Natural killer cell (primary cell): ENCODE results near the gene CDKAL1. TPM values are rescaled to one million over a fixed set of nuclear protein-coding genes. Genes with fewer than 3 reads are reported as not detected.

ENCODE experiments used
- ATAC-seq, 3 donors: fragments of 150-1000 bp in 2 of 3; fragments of 200-7000 bp in 1 of 3; cut with Tn5 transposase; 1 replicate in 1 of 3; 2 replicates in 2 of 3; pipeline ENCODE4 v1.10.0; 2021; ENCODE audit warnings: mild to moderate bottlenecking in 2 of 3, moderate library complexity in 2 of 3
- DNase-seq, 2 donors: peaks; one replicate each; pipeline versions ENCODE4 v3.0.0 to v3.0.0-alpha.2; 2013 to 2021; ENCODE audit warnings: mixed read lengths in 1 of 2
- H3K27ac ChIP-seq: one replicate; pipeline ENCODE4 v1.5.1; 2013; ENCODE audit warnings: mild to moderate bottlenecking, low read length
- H3K27me3 ChIP-seq: one replicate; pipeline ENCODE4 v1.6.1; 2013; ENCODE audit warnings: low read length; ENCODE audit not compliant: control insufficient read depth, insufficient read depth
- H3K36me3 ChIP-seq: one replicate; pipeline ENCODE4 v1.6.1; 2013; ENCODE audit warnings: low read length; ENCODE audit not compliant: control insufficient read depth, insufficient read depth
- H3K4me1 ChIP-seq: one replicate; pipeline ENCODE4 v1.6.1; 2013; ENCODE audit warnings: low read length; ENCODE audit not compliant: control insufficient read depth, insufficient read depth
- H3K4me3 ChIP-seq: one replicate; pipeline ENCODE4 v1.5.1; 2013; ENCODE audit warnings: low read length
- H3K9me3 ChIP-seq: one replicate; pipeline ENCODE4 v1.6.1; 2013; ENCODE audit warnings: low read length; ENCODE audit not compliant: control insufficient read depth, insufficient read depth
- H3K27ac Mint-ChIP-seq, 2 donors: one replicate each; pipeline ENCODE4 v1.8.0; 2022; ENCODE audit warnings: mild to moderate bottlenecking in 2 of 2, mixed read lengths in 2 of 2, moderate library complexity in 1 of 2
- H3K27me3 Mint-ChIP-seq, 2 donors: one replicate each; pipeline ENCODE4 v1.8.0; 2022; ENCODE audit warnings: low read depth in 2 of 2, mixed read lengths in 2 of 2
- H3K36me3 Mint-ChIP-seq: one replicate; pipeline ENCODE4 v1.8.0; 2022; ENCODE audit warnings: mixed read lengths
- H3K4me1 Mint-ChIP-seq, 2 donors: one replicate each; pipeline ENCODE4 v1.8.0; 2022; ENCODE audit warnings: mixed read lengths in 2 of 2
- H3K4me3 Mint-ChIP-seq: one replicate; pipeline ENCODE4 v1.8.0; 2022; ENCODE audit warnings: mild to moderate bottlenecking, moderate library complexity, mixed read lengths
- H3K9me3 Mint-ChIP-seq, 2 donors: one replicate each; pipeline ENCODE4 v1.8.0; 2022; ENCODE audit warnings: mixed read lengths in 2 of 2
- WGBS: methylation state at CpG from one replicate; pipeline ENCODE4 v1.1.7; 2013; ENCODE audit warnings: missing lambda C conversion rate; ENCODE audit not compliant: insufficient coverage; 5-methylcytosine and 5-hydroxymethylcytosine counted together
- intact Hi-C: fragments of 100-400 bp; cut with micrococcal nuclease; formaldehyde crosslinking; loops from one replicate; pipeline ENCODE4 v1.14.2; 2022
- total RNA-seq, 4 donors: library from RNA; stranded (reverse); fragments of 120-200 nt in 1 of 4; gene quantifications; one replicate each; pipeline versions ENCODE4 v1.2.3 to v1.2.4, GENCODE V29; 2013 to 2022
- TF ChIP-seq, protein P1 (sequence below): fragments of 200-600 bp; IDR thresholded peaks from one replicate; pipeline ENCODE4 v1.8.0; 2022; ENCODE audit warnings: antibody characterized with exemption

Gene CDKAL1
- total RNA-seq, 3 donors from 2014 or later (not counting 1 experiment from before 2014, with no cell fraction given) = 26.0 to 32.8 (median 28.9) TPM

GRCh38 chr6:20575704-20576451 is 41.6 kb downstream of the CDKAL1 start:
- intact Hi-C loops = no loop called here
- ATAC-seq (no peak), DNase-seq (no peak)
- Mint-ChIP-seq H3K9me3 (no peaks in the 10 kb centered on the region), H3K4me3 (no peak overlapping the region), H3K36me3 (no peaks in the 10 kb centered on the region), H3K4me1 (peaks cover 0 to 6% of the 10 kb centered on the region in 2 donors), H3K27me3 (no peaks in the 10 kb centered on the region), H3K27ac (no peak overlapping the region)
- Histone ChIP-seq H3K27ac (no peak overlapping the region), H3K27me3 (no peaks in the 10 kb centered on the region), H3K36me3 (peaks cover 12% of the 10 kb centered on the region), H3K4me3 (no peak overlapping the region), H3K9me3 (no peaks in the 10 kb centered on the region), H3K4me1 (no peaks in the 10 kb centered on the region)
- TF ChIP-seq, protein P1, sequence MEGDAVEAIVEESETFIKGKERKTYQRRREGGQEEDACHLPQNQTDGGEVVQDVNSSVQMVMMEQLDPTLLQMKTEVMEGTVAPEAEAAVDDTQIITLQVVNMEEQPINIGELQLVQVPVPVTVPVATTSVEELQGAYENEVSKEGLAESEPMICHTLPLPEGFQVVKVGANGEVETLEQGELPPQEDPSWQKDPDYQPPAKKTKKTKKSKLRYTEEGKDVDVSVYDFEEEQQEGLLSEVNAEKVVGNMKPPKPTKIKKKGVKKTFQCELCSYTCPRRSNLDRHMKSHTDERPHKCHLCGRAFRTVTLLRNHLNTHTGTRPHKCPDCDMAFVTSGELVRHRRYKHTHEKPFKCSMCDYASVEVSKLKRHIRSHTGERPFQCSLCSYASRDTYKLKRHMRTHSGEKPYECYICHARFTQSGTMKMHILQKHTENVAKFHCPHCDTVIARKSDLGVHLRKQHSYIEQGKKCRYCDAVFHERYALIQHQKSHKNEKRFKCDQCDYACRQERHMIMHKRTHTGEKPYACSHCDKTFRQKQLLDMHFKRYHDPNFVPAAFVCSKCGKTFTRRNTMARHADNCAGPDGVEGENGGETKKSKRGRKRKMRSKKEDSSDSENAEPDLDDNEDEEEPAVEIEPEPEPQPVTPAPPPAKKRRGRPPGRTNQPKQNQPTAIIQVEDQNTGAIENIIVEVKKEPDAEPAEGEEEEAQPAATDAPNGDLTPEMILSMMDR = no peak
- WGBS = 96% methylated on average over 2 of the region's 4 CpGs

DNA sequence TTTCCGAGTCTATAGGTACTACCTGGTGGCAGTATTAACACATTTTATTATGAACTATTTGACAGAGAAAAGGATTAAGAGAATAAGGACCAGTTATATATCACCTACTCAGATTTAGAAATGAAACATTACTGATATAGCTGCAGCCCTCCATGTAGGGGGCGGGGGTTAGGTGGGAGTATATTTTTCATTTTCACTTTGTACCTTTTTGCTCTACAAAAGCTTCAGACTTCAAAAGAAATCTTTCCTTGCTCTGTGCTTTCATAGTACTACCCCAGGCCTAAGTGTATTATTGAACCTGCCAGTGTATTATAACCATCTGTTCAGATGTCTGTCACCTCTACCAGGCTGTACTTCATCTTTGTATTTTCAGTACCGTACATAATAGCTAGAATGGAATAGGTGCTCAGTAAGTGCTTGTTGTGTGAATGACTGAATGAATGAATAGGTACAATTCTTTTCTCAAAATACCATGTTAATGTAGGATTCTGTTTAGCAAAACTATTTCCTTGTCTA is 43.0 kb downstream of the CDKAL1 start:
- TF ChIP-seq, protein P1 = no peak
- intact Hi-C loops = no loop called here
- no peak for ATAC-seq

GRCh38 chr6:20581070-20581469 is 46.8 kb downstream of the CDKAL1 start:
- peaks cover 10% of the 10 kb centered on the region for H3K36me3 ChIP-seq
- no peaks in the 10 kb centered on the region for H3K27me3 ChIP-seq
- no peak overlapping the region for H3K27ac Mint-ChIP-seq
- H3K4me1 ChIP-seq = no peaks in the 10 kb centered on the region
- H3K4me3 Mint-ChIP-seq = no peak overlapping the region
- no peak overlapping the region for H3K27ac ChIP-seq
- ATAC-seq (no peak), DNase-seq (no peak)
- no peaks in the 10 kb centered on the region for H3K9me3 Mint-ChIP-seq
- no CpG with 5 or more reads among the region's 1 CpG for WGBS
- no peak overlapping the region for H3K4me3 ChIP-seq
- TF ChIP-seq, protein P1 = no peak
- H3K36me3 Mint-ChIP-seq = peaks cover 9% of the 10 kb centered on the region
- no peaks in the 10 kb centered on the region for H3K9me3 ChIP-seq
- intact Hi-C loops = no loop called here
- peaks cover 13 to 17% of the 10 kb centered on the region in 2 donors for H3K4me1 Mint-ChIP-seq
- H3K27me3 Mint-ChIP-seq = no peaks in the 10 kb centered on the region

More for the DNA sequence above, 43.0 kb downstream of the CDKAL1 start:
- Histone ChIP-seq H3K36me3 (peaks cover 12% of the 10 kb centered on the region), H3K27ac (no peak overlapping the region), H3K9me3 (no peaks in the 10 kb centered on the region), H3K4me1 (no peaks in the 10 kb centered on the region), H3K4me3 (no peak overlapping the region), H3K27me3 (no peaks in the 10 kb centered on the region)
- Mint-ChIP-seq H3K27ac (no peak overlapping the region), H3K27me3 (no peaks in the 10 kb centered on the region), H3K4me3 (no peak overlapping the region), H3K36me3 (no peaks in the 10 kb centered on the region), H3K4me1 (peaks cover 0 to 3% of the 10 kb centered on the region in 2 donors), H3K9me3 (no peaks in the 10 kb centered on the region)
- no CpG with 5 or more reads among the region's 3 CpGs for WGBS
- DNase-seq = no peak
